ENCODE measurements around the gene PUSL1. TPM values are rescaled to one million over a fixed set of nuclear protein-coding genes. Genes with fewer than 3 reads are reported as not detected.
A peak's percentile ranks its signal among the peaks of the same experiment; 100 is the strongest.

Gene PUSL1
- total RNA-seq, 1 experiment from 2014 or later: 22.7 TPM

GRCh38 chr1:1351511-1352427 is 43.4 kb downstream of the PUSL1 start:
- peak overlapping the region; percentile 53 for H3K4me3 Mint-ChIP-seq (ENCODE audit: low read depth, unreplicated experiment)
- no peak for DNase-seq
- BruUV-seq (replicated peaks): no TSS peak
- intact Hi-C loops (cut with micrococcal nuclease; ENCODE audit: unreplicated experiment): no loop called here
- no peaks in the 10 kb centered on the region for H3K9me3 Mint-ChIP-seq (ENCODE audit: low read depth, unreplicated experiment)
- no peak for TF ChIP-seq CTCF (IDR thresholded peaks at IDR 0.05; ENCODE audit: unreplicated experiment)
- peak overlapping the region; percentile 54 for H3K27ac Mint-ChIP-seq (ENCODE audit: unreplicated experiment)
- peaks cover 45% of the 10 kb centered on the region for H3K36me3 Mint-ChIP-seq (ENCODE audit: insufficient read depth, unreplicated experiment)
- peaks cover 7% of the 10 kb centered on the region for H3K4me1 Mint-ChIP-seq (ENCODE audit: low read depth, unreplicated experiment)
- H3K27me3 Mint-ChIP-seq (ENCODE audit: unreplicated experiment): no peaks in the 10 kb centered on the region
- CTCF ChIA-PET: no interaction called here

GRCh38 chr1:1352786-1353388 is 44.5 kb downstream of the PUSL1 start:
- Mint-ChIP-seq H3K9me3 (ENCODE audit: low read depth, unreplicated experiment) (no peaks in the 10 kb centered on the region), H3K27me3 (ENCODE audit: unreplicated experiment) (no peaks in the 10 kb centered on the region), H3K27ac (ENCODE audit: unreplicated experiment) (peak overlapping the region; percentile 54), H3K4me3 (ENCODE audit: low read depth, unreplicated experiment) (peak overlapping the region; percentile 53), H3K4me1 (ENCODE audit: low read depth, unreplicated experiment) (no peaks in the 10 kb centered on the region), H3K36me3 (ENCODE audit: insufficient read depth, unreplicated experiment) (peaks cover 34% of the 10 kb centered on the region)
- CTCF ChIA-PET: no interaction called here
- no TSS peak for BruUV-seq (replicated peaks)
- no peak for TF ChIP-seq CTCF (IDR thresholded peaks at IDR 0.05; ENCODE audit: unreplicated experiment)
- intact Hi-C loops (cut with micrococcal nuclease; ENCODE audit: unreplicated experiment): no loop called here
- DNase-seq: no peak

- no peaks in the 10 kb centered on the region for H3K9me3 Mint-ChIP-seq (ENCODE audit: low read depth, unreplicated experiment)
- no TSS peak for BruUV-seq (replicated peaks)
- no peaks in the 10 kb centered on the region for H3K4me1 Mint-ChIP-seq (ENCODE audit: low read depth, unreplicated experiment)
- peaks cover 27% of the 10 kb centered on the region for H3K36me3 Mint-ChIP-seq (ENCODE audit: insufficient read depth, unreplicated experiment)
- peak overlapping the region; percentile 43 for H3K4me3 Mint-ChIP-seq (ENCODE audit: low read depth, unreplicated experiment)
- TF ChIP-seq CTCF (IDR thresholded peaks at IDR 0.05; ENCODE audit: unreplicated experiment): no peak
- no peaks in the 10 kb centered on the region for H3K27me3 Mint-ChIP-seq (ENCODE audit: unreplicated experiment)
- no peak for DNase-seq
- intact Hi-C loops (cut with micrococcal nuclease; ENCODE audit: unreplicated experiment): no loop called here
- H3K27ac Mint-ChIP-seq (ENCODE audit: unreplicated experiment): peak overlapping the region; percentile 42
- CTCF ChIA-PET: no interaction called here
Measured at GRCh38 chr1:1353389-1354151, 45.2 kb downstream of the PUSL1 start.

All from Calu3 (cell line).